Measurements from ENCODE around the gene BAZ2B. TPM values are rescaled to one million over a fixed set of nuclear protein-coding genes. Genes with fewer than 3 reads are reported as not detected.

Gene BAZ2B
- total and polyA plus RNA-seq, 2 of the 13 experiments (the other 11 are each of a cell fraction or from before 2014, with no cell fraction given) = 14.0 to 15.1 TPM

- TF ChIP-seq, protein P1, sequence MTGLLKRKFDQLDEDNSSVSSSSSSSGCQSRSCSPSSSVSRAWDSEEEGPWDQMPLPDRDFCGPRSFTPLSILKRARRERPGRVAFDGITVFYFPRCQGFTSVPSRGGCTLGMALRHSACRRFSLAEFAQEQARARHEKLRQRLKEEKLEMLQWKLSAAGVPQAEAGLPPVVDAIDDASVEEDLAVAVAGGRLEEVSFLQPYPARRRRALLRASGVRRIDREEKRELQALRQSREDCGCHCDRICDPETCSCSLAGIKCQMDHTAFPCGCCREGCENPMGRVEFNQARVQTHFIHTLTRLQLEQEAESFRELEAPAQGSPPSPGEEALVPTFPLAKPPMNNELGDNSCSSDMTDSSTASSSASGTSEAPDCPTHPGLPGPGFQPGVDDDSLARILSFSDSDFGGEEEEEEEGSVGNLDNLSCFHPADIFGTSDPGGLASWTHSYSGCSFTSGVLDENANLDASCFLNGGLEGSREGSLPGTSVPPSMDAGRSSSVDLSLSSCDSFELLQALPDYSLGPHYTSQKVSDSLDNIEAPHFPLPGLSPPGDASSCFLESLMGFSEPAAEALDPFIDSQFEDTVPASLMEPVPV (CRISPR knock-in tag; IDR thresholded peaks at IDR 0.05) = peak; percentile 94
- TF ChIP-seq ZNF317 (CRISPR knock-in tag; IDR thresholded peaks at IDR 0.05) = no peak; the same call in 1 of the 2 replicates
- no peak; the same call in none of the 2 replicates for TF ChIP-seq REPIN1 (CRISPR knock-in tag; IDR thresholded peaks at IDR 0.05; ENCODE audit: borderline replicate concordance, low read depth)
- peak; percentile 43; the same call in 1 of the 2 replicates for TF ChIP-seq ZNF34 (CRISPR knock-in tag; IDR thresholded peaks at IDR 0.05; ENCODE audit: borderline replicate concordance)
- TF ChIP-seq ZSCAN31 (CRISPR knock-in tag; IDR thresholded peaks at IDR 0.05; ENCODE audit: low read depth) = peak; percentile 87; the same call in 1 of the 2 replicates
- peak; percentile 76; the same call in 1 of the 2 replicates for TF ChIP-seq JDP2 (CRISPR knock-in tag; IDR thresholded peaks at IDR 0.05; ENCODE audit: borderline replicate concordance)
- TF ChIP-seq FOXK1 (CRISPR knock-in tag; IDR thresholded peaks at IDR 0.05; ENCODE audit: borderline replicate concordance, low read depth) = 0 out of 2 replicates have a peak, but pooled peaks have one; percentile 10
- no peak; the same call in 1 of the 2 replicates for TF ChIP-seq ZNF264 (CRISPR knock-in tag; IDR thresholded peaks at IDR 0.05)
- peak in 1 of 2 experiments; percentile 72; a peak in 1 of 4 replicates for TF ChIP-seq ATF4 (CRISPR knock-in tag; IDR thresholded peaks at IDR 0.05)
- TF ChIP-seq ZNF816 (CRISPR knock-in tag; IDR thresholded peaks at IDR 0.05; ENCODE audit: borderline replicate concordance) = peak; percentile 89; the same call in 1 of the 2 replicates
- TF ChIP-seq, protein P2, sequence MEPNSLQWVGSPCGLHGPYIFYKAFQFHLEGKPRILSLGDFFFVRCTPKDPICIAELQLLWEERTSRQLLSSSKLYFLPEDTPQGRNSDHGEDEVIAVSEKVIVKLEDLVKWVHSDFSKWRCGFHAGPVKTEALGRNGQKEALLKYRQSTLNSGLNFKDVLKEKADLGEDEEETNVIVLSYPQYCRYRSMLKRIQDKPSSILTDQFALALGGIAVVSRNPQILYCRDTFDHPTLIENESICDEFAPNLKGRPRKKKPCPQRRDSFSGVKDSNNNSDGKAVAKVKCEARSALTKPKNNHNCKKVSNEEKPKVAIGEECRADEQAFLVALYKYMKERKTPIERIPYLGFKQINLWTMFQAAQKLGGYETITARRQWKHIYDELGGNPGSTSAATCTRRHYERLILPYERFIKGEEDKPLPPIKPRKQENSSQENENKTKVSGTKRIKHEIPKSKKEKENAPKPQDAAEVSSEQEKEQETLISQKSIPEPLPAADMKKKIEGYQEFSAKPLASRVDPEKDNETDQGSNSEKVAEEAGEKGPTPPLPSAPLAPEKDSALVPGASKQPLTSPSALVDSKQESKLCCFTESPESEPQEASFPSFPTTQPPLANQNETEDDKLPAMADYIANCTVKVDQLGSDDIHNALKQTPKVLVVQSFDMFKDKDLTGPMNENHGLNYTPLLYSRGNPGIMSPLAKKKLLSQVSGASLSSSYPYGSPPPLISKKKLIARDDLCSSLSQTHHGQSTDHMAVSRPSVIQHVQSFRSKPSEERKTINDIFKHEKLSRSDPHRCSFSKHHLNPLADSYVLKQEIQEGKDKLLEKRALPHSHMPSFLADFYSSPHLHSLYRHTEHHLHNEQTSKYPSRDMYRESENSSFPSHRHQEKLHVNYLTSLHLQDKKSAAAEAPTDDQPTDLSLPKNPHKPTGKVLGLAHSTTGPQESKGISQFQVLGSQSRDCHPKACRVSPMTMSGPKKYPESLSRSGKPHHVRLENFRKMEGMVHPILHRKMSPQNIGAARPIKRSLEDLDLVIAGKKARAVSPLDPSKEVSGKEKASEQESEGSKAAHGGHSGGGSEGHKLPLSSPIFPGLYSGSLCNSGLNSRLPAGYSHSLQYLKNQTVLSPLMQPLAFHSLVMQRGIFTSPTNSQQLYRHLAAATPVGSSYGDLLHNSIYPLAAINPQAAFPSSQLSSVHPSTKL (CRISPR knock-in tag; IDR thresholded peaks at IDR 0.05) = peak; percentile 27; the same call in 1 of the 2 replicates
- peak; percentile 95 for TF ChIP-seq RNF2 (conservative IDR thresholded peaks at IDR 0.05; ENCODE audit: low read depth)
- peak; percentile 95 for TF ChIP-seq ZNF468 (CRISPR knock-in tag; IDR thresholded peaks at IDR 0.05)
- no peak for TF ChIP-seq SNAI1 (CRISPR knock-in tag; IDR thresholded peaks at IDR 0.05; ENCODE audit: borderline replicate concordance)
- TF ChIP-seq MLX (CRISPR knock-in tag; IDR thresholded peaks at IDR 0.05) = 0 out of 2 replicates have a peak, but pooled peaks have one; percentile 61
- no peak for TF ChIP-seq MZF1 (CRISPR knock-in tag; IDR thresholded peaks at IDR 0.05; ENCODE audit: borderline replicate concordance)
- TF ChIP-seq ZNF530 (CRISPR knock-in tag; IDR thresholded peaks at IDR 0.05; ENCODE audit: low read depth) = no peak
- TF ChIP-seq ZHX1 (CRISPR knock-in tag; IDR thresholded peaks at IDR 0.05; ENCODE audit: low read depth) = 0 out of 2 replicates have a peak, but pooled peaks have one; percentile 39
These were observed 330.2 kb downstream of the BAZ2B start, which contains the start of gene WDSUB1 (continued) for GRCh38 chr2:159285929-159286708.
